Tibial nerve (tissue), 4 donors: Measurements from ENCODE around the gene KCMF1.

Experiments
- CTCF ChIP-seq, 5 experiments: fragments of 200-600 bp in 3 of 5; fragments of 450-650 bp in 2 of 5; sonication (generic) in 3 of 5; IDR thresholded peaks; one replicate each; pipeline ENCODE4 v1.5.1; 2016 to 2019; ENCODE audit warnings: antibody characterized with exemption in 5 of 5, mild to moderate bottlenecking in 3 of 5, moderate library complexity in 2 of 5
- EP300 ChIP-seq, 2 donors: sonication (generic); formaldehyde crosslinking; IDR thresholded peaks; one replicate each; pipeline ENCODE4 v1.6.1; 2017; ENCODE audit warnings: antibody characterized with exemption in 2 of 2, mild to moderate bottlenecking in 1 of 2
- POLR2A ChIP-seq, 2 donors: fragments of 450-650 bp; IDR thresholded peaks; one replicate each; pipeline ENCODE4 v1.6.1; 2017; ENCODE audit warnings: antibody characterized with exemption in 2 of 2, mild to moderate bottlenecking in 2 of 2, moderate library complexity in 2 of 2

GRCh38 chr2:85015653-85016360, 44.8 kb downstream of the KCMF1 start:
- TF ChIP-seq CTCF (IDR thresholded peaks at IDR 0.05) (peak in 1 of 5 experiments; percentile 13), POLR2A (IDR thresholded peaks at IDR 0.05) (no peak), EP300 (IDR thresholded peaks at IDR 0.05) (no peak)
